HG02981 (cell line): ENCODE data around the gene CDC5L.
"Not testable (repeated sequence)": the region's sequence is repeated elsewhere in the genome, so short reads cannot be mapped to it uniquely, and the experiment has no call there.

Experiments
- ATAC-seq: cut with Tn5 transposase; IDR thresholded peaks from one replicate; pipeline ENCODE4 v1.9.1; 2021; ENCODE audit warnings: mild to moderate bottlenecking, moderate library complexity; ENCODE audit not compliant: unreplicated experiment

CDC5L gene

GRCh38 chr6:44387346-44388134 is at the start of gene CDC5L:
TSS of gene CDC5L (plus strand) at chr6:44387706. CDS start at chr6:44387824, 118 bp downstream.
- ATAC-seq = peak; percentile 88

- peak; percentile 71 for ATAC-seq
Measured at GRCh38 chr6:44338228-44339122, 49.0 kb upstream of the CDC5L start.

- no peak for ATAC-seq
Measured at GRCh38 chr6:44339301-44339700, 48.2 kb upstream of the CDC5L start.

- ATAC-seq = no peak
Measured at GRCh38 chr6:44339763-44340625, 47.5 kb upstream of the CDC5L start.

- no peak for ATAC-seq
Measured at GRCh38 chr6:44341095-44341890, 46.2 kb upstream of the CDC5L start.

GRCh38 chr6:44342052-44342451 is 45.5 kb upstream of the CDC5L start:
- no peak for ATAC-seq

GRCh38 chr6:44342489-44342888 is 45.0 kb upstream of the CDC5L start, which contains the start of gene SPATS1:
TSS of gene SPATS1 (plus strand) at chr6:44342650. CDS start at chr6:44343096, 446 bp downstream.
- ATAC-seq = no peak

GRCh38 chr6:44346818-44347217 is 40.7 kb upstream of the CDC5L start:
- not testable (repeated sequence) for ATAC-seq

- ATAC-seq = no peak
Measured at GRCh38 chr6:44349904-44350649, 37.4 kb upstream of the CDC5L start.

- not testable (repeated sequence) for ATAC-seq
Measured at GRCh38 chr6:44350650-44350994, 36.9 kb upstream of the CDC5L start.

GRCh38 chr6:44352259-44352658 is 35.2 kb upstream of the CDC5L start:
- ATAC-seq = no peak

GRCh38 chr6:44353336-44353735 is 34.2 kb upstream of the CDC5L start:
- no peak for ATAC-seq

- no peak for ATAC-seq
Measured at GRCh38 chr6:44355640-44356039, 31.9 kb upstream of the CDC5L start.

- ATAC-seq = no peak
Measured at GRCh38 chr6:44356487-44356886, 31.0 kb upstream of the CDC5L start.

GRCh38 chr6:44359973-44360372 is 27.5 kb upstream of the CDC5L start:
- no peak for ATAC-seq

GRCh38 chr6:44361947-44362346 is 25.6 kb upstream of the CDC5L start:
- no peak for ATAC-seq

- no peak for ATAC-seq
Measured at GRCh38 chr6:44363377-44363926, 24.1 kb upstream of the CDC5L start.

- no peak for ATAC-seq
Measured at GRCh38 chr6:44366781-44367180, 20.7 kb upstream of the CDC5L start.

GRCh38 chr6:44367681-44368080 is 19.8 kb upstream of the CDC5L start:
- ATAC-seq = no peak
